Ascending aorta (tissue), 2 donors: ENCODE measurements around the gene CPED1. TPM values are rescaled to one million over a fixed set of nuclear protein-coding genes. Genes with fewer than 3 reads are reported as not detected.

ENCODE experiments used
- DNase-seq, 2 donors: peaks; one replicate each; pipeline ENCODE4 v3.0.0-alpha.2; 2019; ENCODE audit warnings: low spot score in 2 of 2
- H3K27ac ChIP-seq, 2 donors: fragments of 200-600 bp; sonication (generic); one replicate each; pipeline ENCODE4 v1.5.1; 2016 to 2017; ENCODE audit warnings: mild to moderate bottlenecking in 1 of 2
- H3K27me3 ChIP-seq: fragments of 200-600 bp; sonication (generic); one replicate; pipeline ENCODE4 v1.5.1; 2017
- H3K36me3 ChIP-seq, 2 donors: fragments of 200-600 bp; sonication (generic); one replicate each; pipeline ENCODE4 v1.5.1; 2016
- H3K4me1 ChIP-seq, 2 donors: fragments of 200-600 bp; sonication (generic); one replicate each; pipeline ENCODE4 v1.5.1; 2016 to 2017; ENCODE audit warnings: mild to moderate bottlenecking in 1 of 2
- H3K4me3 ChIP-seq, 2 donors: fragments of 200-600 bp; sonication (generic); one replicate each; pipeline ENCODE4 v1.5.1; 2016 to 2017; ENCODE audit warnings: mild to moderate bottlenecking in 1 of 2
- H3K9me3 ChIP-seq, 2 donors: fragments of 200-600 bp; sonication (generic); one replicate each; pipeline ENCODE4 v1.5.1; 2016
- CTCF ChIP-seq, 3 experiments: fragments of 200-600 bp in 2 of 3; fragments of 450-650 bp in 1 of 3; sonication (generic) in 2 of 3; IDR thresholded peaks; one replicate each; pipeline ENCODE4 v1.5.1; 2016 to 2019; ENCODE audit warnings: antibody characterized with exemption in 3 of 3, mild to moderate bottlenecking in 1 of 3, moderate library complexity in 1 of 3
- intact Hi-C: fragments of 100-400 bp; cut with DNase I; formaldehyde crosslinking; loops from one replicate; pipeline ENCODE4 v1.15.1; 2023
- total RNA-seq: library from RNA; depleted of rRNA; stranded (reverse); fragments of >200 nt; gene quantifications from one replicate; pipeline ENCODE4 v1.1.0, GENCODE V29; 2016

CPED1 gene
- total RNA-seq, 1 donor from 2014 or later = 69.5 TPM

GRCh38 chr7:120961638-120962173 lies 26.8 kb upstream of the CPED1 start:
- Histone ChIP-seq H3K27me3 (no peaks in the 10 kb centered on the region), H3K36me3 (peaks cover 15 to 21% of the 10 kb centered on the region in 2 donors), H3K27ac (no peak overlapping the region), H3K4me3 (no peak overlapping the region), H3K9me3 (no peaks in the 10 kb centered on the region), H3K4me1 (peaks cover 0 to 3% of the 10 kb centered on the region in 2 donors)
- no peak for TF ChIP-seq CTCF (IDR thresholded peaks at IDR 0.05)
- intact Hi-C loops = no loop called here
- no peak for DNase-seq

- Histone ChIP-seq H3K9me3 (no peaks in the 10 kb centered on the region), H3K36me3 (peaks cover 18 to 43% of the 10 kb centered on the region in 2 donors), H3K4me1 (peaks cover 0 to 3% of the 10 kb centered on the region in 2 donors), H3K27ac (no peak overlapping the region), H3K27me3 (no peaks in the 10 kb centered on the region), H3K4me3 (no peak overlapping the region)
- no peak for TF ChIP-seq CTCF (IDR thresholded peaks at IDR 0.05)
- intact Hi-C loops = no loop called here
- no peak for DNase-seq
Observed at GRCh38 chr7:120964088-120964487, 24.4 kb upstream of the CPED1 start.

- no peak for TF ChIP-seq CTCF (IDR thresholded peaks at IDR 0.05)
- H3K27me3 ChIP-seq = no peaks in the 10 kb centered on the region
- H3K4me3 ChIP-seq = no peak overlapping the region
- DNase-seq = no peak
- H3K36me3 ChIP-seq = peaks cover 33 to 68% of the 10 kb centered on the region in 2 donors
- no peaks in the 10 kb centered on the region for H3K4me1 ChIP-seq
- H3K9me3 ChIP-seq = no peaks in the 10 kb centered on the region
- intact Hi-C loops = no loop called here
- H3K27ac ChIP-seq = no peak overlapping the region
Observed at GRCh38 chr7:120966961-120967360, 21.6 kb upstream of the CPED1 start.

- intact Hi-C loops = no loop called here
- peaks cover 44 to 73% of the 10 kb centered on the region in 2 donors for H3K36me3 ChIP-seq
- TF ChIP-seq CTCF (IDR thresholded peaks at IDR 0.05) = no peak
Observed at GRCh38 chr7:120973849-120974248, 14.7 kb upstream of the CPED1 start.

GRCh38 chr7:120979765-120980499 lies 8.6 kb upstream of the CPED1 start:
- Histone ChIP-seq H3K4me1 (no peaks in the 10 kb centered on the region), H3K9me3 (no peaks in the 10 kb centered on the region), H3K27ac (no peak overlapping the region), H3K4me3 (no peak overlapping the region), H3K27me3 (no peaks in the 10 kb centered on the region), H3K36me3 (peaks cover 15 to 17% of the 10 kb centered on the region in 2 donors)
- no peak for DNase-seq
- TF ChIP-seq CTCF (IDR thresholded peaks at IDR 0.05) = no peak
- intact Hi-C loops = no loop called here

More at GRCh38 chr7:120973849-120974248, 14.7 kb upstream of the CPED1 start:
- H3K27ac ChIP-seq = no peak overlapping the region
- no peak overlapping the region for H3K4me3 ChIP-seq
- DNase-seq = no peak
- no peaks in the 10 kb centered on the region for H3K27me3 ChIP-seq
- H3K4me1 ChIP-seq = no peaks in the 10 kb centered on the region
- no peaks in the 10 kb centered on the region for H3K9me3 ChIP-seq
